C4-2B (cell line): ENCODE results near the gene ERBB4.
"Not testable (repeated sequence)": the region's sequence is repeated elsewhere in the genome, so short reads cannot be mapped to it uniquely, and the experiment has no call there.

Experiments used
- CTCF ChIP-seq: fragments of 450-650 bp; conservative IDR thresholded peaks from 2 replicates; pipeline ENCODE4 v1.5.1; 2017; ENCODE audit warnings: mild to moderate bottlenecking
- ZFX ChIP-seq: fragments of 450-650 bp; IDR thresholded peaks from 2 replicates; pipeline ENCODE4 v1.6.1; 2017

- not testable (repeated sequence) for TF ChIP-seq CTCF, ZFX
Observed at GRCh38 chr2:212238152-212238551, 300.4 kb downstream of the ERBB4 start.
